HepG2 (cell line): ENCODE data around the gene JUND. TPM values are rescaled to one million over a fixed set of nuclear protein-coding genes. Genes with fewer than 3 reads are reported as not detected.

Experiments
- ASH2L ChIP-seq: fragments of 300-600, 200-600 bp; sonication (generic); IDR thresholded peaks from 2 replicates; pipeline ENCODE4 v1.7.0; 2017; ENCODE audit warnings: low read depth, mild to moderate bottlenecking, moderate library complexity, mixed read lengths, low read length; ENCODE audit not compliant: insufficient read length
- ATM ChIP-seq: fragments of 450-650 bp; IDR thresholded peaks from 2 replicates; pipeline ENCODE4 v1.7.1; 2017; ENCODE audit warnings: mild to moderate bottlenecking, borderline replicate concordance
- CBX5 ChIP-seq: sonication (generic); formaldehyde crosslinking; IDR thresholded peaks from 2 replicates; pipeline ENCODE4 v1.4.0; 2020; ENCODE audit warnings: missing genetic modification reagents, borderline replicate concordance
- CENPBD1 ChIP-seq: sonication (generic); formaldehyde crosslinking; IDR thresholded peaks from 2 replicates; pipeline ENCODE4 v1.8.0; 2022; ENCODE audit warnings: missing genetic modification reagents, low read depth, mild to moderate bottlenecking, borderline replicate concordance
- EED ChIP-seq: sonication (generic); formaldehyde crosslinking; IDR thresholded peaks from 2 replicates; pipeline ENCODE4 v1.5.0; 2020; ENCODE audit warnings: mild to moderate bottlenecking, missing genetic modification reagents
- GATAD1 ChIP-seq: IDR thresholded peaks from 2 replicates; pipeline ENCODE4 v1.6.1; 2016; ENCODE audit warnings: missing genetic modification reagents, missing compliant biosample characterization
- LCORL ChIP-seq, 2 experiments: fragments of 450-650 bp in 1 of 2; sonication (generic) in 1 of 2; formaldehyde crosslinking in 1 of 2; IDR thresholded peaks; 2 replicates each; pipeline versions ENCODE4 v1.5.0 to v1.6.1; 2017 to 2020; ENCODE audit warnings: antibody characterized with exemption in 1 of 2, missing genetic modification reagents in 1 of 2
- MED1 ChIP-seq: sonication (generic); formaldehyde crosslinking; IDR thresholded peaks from 2 replicates; pipeline ENCODE4 v1.4.0; 2020; ENCODE audit warnings: missing genetic modification reagents
- NFIB ChIP-seq: sonication (generic); formaldehyde crosslinking; IDR thresholded peaks from 2 replicates; pipeline ENCODE4 v1.9.0; 2021; ENCODE audit warnings: missing genetic modification reagents, mild to moderate bottlenecking, borderline replicate concordance
- NR2C2 ChIP-seq: sonication (generic); formaldehyde crosslinking; IDR thresholded peaks from 2 replicates; pipeline ENCODE4 v1.4.0; 2020; ENCODE audit warnings: missing genetic modification reagents, mild to moderate bottlenecking, moderate library complexity, borderline replicate concordance
- RBFOX2 ChIP-seq: fragments of 200-400 bp; formaldehyde crosslinking; IDR thresholded peaks from 2 replicates; pipeline ENCODE4 v1.6.1; 2017; ENCODE audit warnings: low read depth, mild to moderate bottlenecking, low read length
- SMYD3 ChIP-seq: sonication (generic); formaldehyde crosslinking; IDR thresholded peaks from 2 replicates; pipeline ENCODE4 v1.8.1; 2023; ENCODE audit warnings: mild to moderate bottlenecking, missing genetic modification reagents
- SPEN ChIP-seq: sonication (generic); formaldehyde crosslinking; IDR thresholded peaks from 2 replicates; pipeline ENCODE4 v1.5.1; 2020; ENCODE audit warnings: low read depth, mild to moderate bottlenecking, missing genetic modification reagents
- ZNF143 ChIP-seq: sonication (generic); formaldehyde crosslinking; IDR thresholded peaks from 2 replicates; pipeline ENCODE4 v1.4.0; 2020; ENCODE audit warnings: missing genetic modification reagents
- ZNF296 ChIP-seq: sonication (generic); formaldehyde crosslinking; conservative IDR thresholded peaks from 2 replicates; pipeline ENCODE4 v1.5.0; 2020; ENCODE audit warnings: mild to moderate bottlenecking, missing genetic modification reagents
- ZNF337 ChIP-seq: sonication (generic); formaldehyde crosslinking; IDR thresholded peaks from 2 replicates; pipeline ENCODE4 v1.5.1; 2020; ENCODE audit warnings: missing genetic modification reagents, low read depth, mild to moderate bottlenecking, borderline replicate concordance
- ZNF44 ChIP-seq: sonication (generic); formaldehyde crosslinking; IDR thresholded peaks from 2 replicates; pipeline ENCODE4 v1.5.1; 2020; ENCODE audit warnings: mild to moderate bottlenecking, missing genetic modification reagents
- ZNF446 ChIP-seq: sonication (generic); formaldehyde crosslinking; IDR thresholded peaks from 2 replicates; pipeline ENCODE4 v1.5.0; 2020; ENCODE audit warnings: mild to moderate bottlenecking, missing genetic modification reagents
- ZNF460 ChIP-seq: sonication (generic); formaldehyde crosslinking; IDR thresholded peaks from 2 replicates; pipeline ENCODE4 v1.5.1; 2020; ENCODE audit warnings: missing genetic modification reagents, mild to moderate bottlenecking, borderline replicate concordance
- ZNF512 ChIP-seq: sonication (generic); formaldehyde crosslinking; IDR thresholded peaks from 2 replicates; pipeline ENCODE4 v1.4.0; 2020; ENCODE audit warnings: mild to moderate bottlenecking, missing genetic modification reagents
- ZSCAN30 ChIP-seq: sonication (generic); formaldehyde crosslinking; IDR thresholded peaks from 2 replicates; pipeline ENCODE4 v1.5.0; 2020; ENCODE audit warnings: mild to moderate bottlenecking, missing genetic modification reagents
- polyA plus RNA-seq, 8 experiments: library from polyadenylated mRNA; depleted of rRNA in 3 of 8; stranded (reverse) in 7 of 8; unstranded in 1 of 8; fragments of >200 nt; fragmentation: Illumina TruSeq in 4 of 8; extraction: Trizol in 4 of 8; gene quantifications; 2 replicates each; pipeline versions ENCODE4 v1.2.1 to v1.2.3, GENCODE V29; 2011 to 2016; ENCODE audit warnings: low read depth in 4 of 8, missing spikeins in 1 of 8, mixed read lengths in 1 of 8; ENCODE audit not compliant: insufficient read depth in 1 of 8
- total RNA-seq, 5 experiments: library from RNA; depleted of rRNA; stranded (reverse); fragments of >200 nt; fragmentation: Illumina TruSeq; extraction: Trizol; gene quantifications; 2 replicates each; pipeline ENCODE4 v1.2.3, GENCODE V29; 2016; ENCODE audit warnings: low read depth in 1 of 5
- TF ChIP-seq, protein P1 (sequence below): sonication (generic); formaldehyde crosslinking; IDR thresholded peaks from 2 replicates; pipeline ENCODE4 v1.5.0; 2020; ENCODE audit warnings: mild to moderate bottlenecking, missing genetic modification reagents
- TF ChIP-seq, protein P2 (sequence below): sonication (generic); formaldehyde crosslinking; IDR thresholded peaks from 2 replicates; pipeline ENCODE4 v1.5.0; 2020; ENCODE audit warnings: mild to moderate bottlenecking, missing genetic modification reagents, borderline replicate concordance

JUND gene
- total and polyA plus RNA-seq, 2 of the 13 experiments (the other 11 are each of a cell fraction or from before 2014, with no cell fraction given): 41.2 to 59.8 TPM

- no peak for TF ChIP-seq EED (CRISPR knock-in tag)
- TF ChIP-seq ZNF512 (CRISPR knock-in tag): no peak
- 0 out of 2 replicates have a peak, but pooled peaks have one; percentile 36 for TF ChIP-seq CBX5
- TF ChIP-seq MED1: peak; percentile 70
- no peak for TF ChIP-seq ZSCAN30 (CRISPR knock-in tag)
- no peak for TF ChIP-seq SMYD3 (CRISPR knock-in tag)
- no peak for TF ChIP-seq NR2C2 (CRISPR knock-in tag)
- TF ChIP-seq, protein P1, sequence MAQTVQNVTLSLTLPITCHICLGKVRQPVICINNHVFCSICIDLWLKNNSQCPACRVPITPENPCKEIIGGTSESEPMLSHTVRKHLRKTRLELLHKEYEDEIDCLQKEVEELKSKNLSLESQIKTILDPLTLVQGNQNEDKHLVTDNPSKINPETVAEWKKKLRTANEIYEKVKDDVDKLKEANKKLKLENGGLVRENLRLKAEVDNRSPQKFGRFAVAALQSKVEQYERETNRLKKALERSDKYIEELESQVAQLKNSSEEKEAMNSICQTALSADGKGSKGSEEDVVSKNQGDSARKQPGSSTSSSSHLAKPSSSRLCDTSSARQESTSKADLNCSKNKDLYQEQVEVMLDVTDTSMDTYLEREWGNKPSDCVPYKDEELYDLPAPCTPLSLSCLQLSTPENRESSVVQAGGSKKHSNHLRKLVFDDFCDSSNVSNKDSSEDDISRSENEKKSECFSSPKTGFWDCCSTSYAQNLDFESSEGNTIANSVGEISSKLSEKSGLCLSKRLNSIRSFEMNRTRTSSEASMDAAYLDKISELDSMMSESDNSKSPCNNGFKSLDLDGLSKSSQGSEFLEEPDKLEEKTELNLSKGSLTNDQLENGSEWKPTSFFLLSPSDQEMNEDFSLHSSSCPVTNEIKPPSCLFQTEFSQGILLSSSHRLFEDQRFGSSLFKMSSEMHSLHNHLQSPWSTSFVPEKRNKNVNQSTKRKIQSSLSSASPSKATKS (CRISPR knock-in tag): no peak
- TF ChIP-seq ZNF44: no peak
- peak; percentile 26; the same call in 1 of the 2 replicates for TF ChIP-seq SPEN
- peak; percentile 28; the same call in 1 of the 2 replicates for TF ChIP-seq ZNF143
- no peak for TF ChIP-seq NFIB
- TF ChIP-seq, protein P2, sequence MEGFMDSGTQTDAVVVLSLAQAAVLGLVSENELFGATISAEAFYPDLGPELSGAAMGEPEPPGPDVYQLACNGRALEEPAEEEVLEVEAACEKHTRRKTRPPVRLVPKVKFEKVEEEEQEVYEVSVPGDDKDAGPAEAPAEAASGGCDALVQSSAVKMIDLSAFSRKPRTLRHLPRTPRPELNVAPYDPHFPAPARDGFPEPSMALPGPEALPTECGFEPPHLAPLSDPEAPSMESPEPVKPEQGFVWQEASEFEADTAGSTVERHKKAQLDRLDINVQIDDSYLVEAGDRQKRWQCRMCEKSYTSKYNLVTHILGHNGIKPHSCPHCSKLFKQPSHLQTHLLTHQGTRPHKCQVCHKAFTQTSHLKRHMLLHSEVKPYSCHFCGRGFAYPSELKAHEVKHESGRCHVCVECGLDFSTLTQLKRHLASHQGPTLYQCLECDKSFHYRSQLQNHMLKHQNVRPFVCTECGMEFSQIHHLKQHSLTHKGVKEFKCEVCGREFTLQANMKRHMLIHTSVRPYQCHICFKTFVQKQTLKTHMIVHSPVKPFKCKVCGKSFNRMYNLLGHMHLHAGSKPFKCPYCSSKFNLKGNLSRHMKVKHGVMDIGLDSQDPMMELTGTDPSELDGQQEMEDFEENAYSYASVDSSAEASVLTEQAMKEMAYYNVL: no peak
- no peak for TF ChIP-seq ZNF337 (CRISPR knock-in tag)
- TF ChIP-seq ATM: no peak
- no peak for TF ChIP-seq GATAD1 (CRISPR knock-in tag)
- no peak for TF ChIP-seq ZNF446 (CRISPR knock-in tag)
- TF ChIP-seq ZNF296 (CRISPR knock-in tag): no peak
- no peak for TF ChIP-seq LCORL (IDR thresholded peaks at IDR 0.05)
- peak; percentile 49; the same call in 1 of the 2 replicates for TF ChIP-seq LCORL (CRISPR knock-in tag; IDR thresholded peaks at IDR 0.05)
- TF ChIP-seq ASH2L: peak; percentile 34
- no peak for TF ChIP-seq CENPBD1 (CRISPR knock-in tag)
- no peak for TF ChIP-seq ZNF460 (CRISPR knock-in tag)
- peak; percentile 88 for TF ChIP-seq RBFOX2
Measured at GRCh38 chr19:18280247-18281081, 958 bp downstream of the JUND start (continued).
